Right atrium auricular region (tissue), 2 donors: ENCODE measurements around the gene TMCO4. TPM values are rescaled to one million over a fixed set of nuclear protein-coding genes. Genes with fewer than 3 reads are reported as not detected.

ENCODE experiments used
- DNase-seq: peaks from one replicate; pipeline ENCODE4 v3.0.0-alpha.2; 2019; ENCODE audit warnings: low spot score
- H3K27ac ChIP-seq, 2 donors: fragments of 200-600 bp; sonication (generic); 1 replicate in 1 of 2; 2 replicates in 1 of 2; pipeline ENCODE4 v1.5.1; 2016 to 2019
- H3K27me3 ChIP-seq, 2 donors: fragments of 200-600 bp; sonication (generic); one replicate each; pipeline versions ENCODE4 v1.5.1 to v1.6.0; 2017 to 2019
- H3K36me3 ChIP-seq: fragments of 200-600 bp; sonication (generic); one replicate; pipeline ENCODE4 v1.5.1; 2016
- H3K4me1 ChIP-seq, 2 donors: fragments of 200-600 bp; sonication (generic); one replicate each; pipeline versions ENCODE4 v1.5.1 to v1.6.0; 2017 to 2019
- H3K4me3 ChIP-seq, 2 donors: fragments of 200-600 bp; sonication (generic); 1 replicate in 1 of 2; 2 replicates in 1 of 2; pipeline ENCODE4 v1.5.1; 2017 to 2019; ENCODE audit warnings: mild to moderate bottlenecking in 1 of 2, moderate library complexity in 1 of 2
- H3K9me3 ChIP-seq, 2 donors: fragments of 200-600 bp; sonication (generic); one replicate each; pipeline ENCODE4 v1.5.1; 2019
- CTCF ChIP-seq, 2 donors: fragments of 200-600 bp; sonication (generic); IDR thresholded peaks; one replicate each; pipeline ENCODE4 v1.5.1; 2019; ENCODE audit warnings: antibody characterized with exemption in 2 of 2
- total RNA-seq, 2 donors: library from RNA; depleted of rRNA; stranded (reverse); fragments of >200 nt; gene quantifications; one replicate each; pipeline ENCODE4 v1.1.0, GENCODE V29; 2016

The TMCO4 gene
- total RNA-seq, 2 donors from 2014 or later = 5.7 to 10.7 TPM

- no peaks in the 10 kb centered on the region for H3K36me3 ChIP-seq
- H3K27ac ChIP-seq = no peak overlapping the region
- no peak for TF ChIP-seq CTCF (IDR thresholded peaks at IDR 0.05)
- DNase-seq = no peak
- H3K4me3 ChIP-seq = no peak overlapping the region
- no peaks in the 10 kb centered on the region for H3K9me3 ChIP-seq
- H3K27me3 ChIP-seq = no peaks in the 10 kb centered on the region
- no peaks in the 10 kb centered on the region for H3K4me1 ChIP-seq
Measured at GRCh38 chr1:19678493-19678892, 121.2 kb downstream of the TMCO4 start.

DNA sequence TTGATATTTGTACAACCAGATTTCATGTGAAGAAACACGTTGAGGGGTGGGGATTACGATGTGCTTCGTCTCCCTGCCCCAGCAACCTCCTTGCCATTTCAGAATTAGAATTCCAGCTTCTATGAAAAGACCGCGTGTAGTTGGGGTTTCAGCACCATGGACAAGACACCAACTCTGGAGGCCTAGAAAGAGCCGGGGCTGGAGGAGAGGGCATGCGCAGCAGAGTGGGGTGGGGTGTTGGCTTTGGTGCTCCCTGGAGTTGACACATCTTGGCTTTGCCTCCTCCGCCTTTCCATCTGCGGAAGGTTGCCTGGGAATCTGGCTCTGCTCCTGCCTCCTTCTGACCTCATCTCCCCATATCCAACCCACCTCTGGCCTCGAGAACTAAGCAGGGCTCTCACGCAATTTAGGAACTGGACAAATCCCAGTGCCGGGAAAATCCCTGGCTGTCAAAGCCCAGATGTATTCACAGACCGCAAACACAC is 123.2 kb downstream of the TMCO4 start:
- H3K27ac ChIP-seq = no peak overlapping the region
- no peaks in the 10 kb centered on the region for H3K36me3 ChIP-seq
- H3K9me3 ChIP-seq = no peaks in the 10 kb centered on the region
- no peak overlapping the region for H3K4me3 ChIP-seq
- H3K27me3 ChIP-seq = no peaks in the 10 kb centered on the region
- H3K4me1 ChIP-seq = no peaks in the 10 kb centered on the region
- peak; percentile 78 for DNase-seq
- no peak for TF ChIP-seq CTCF (IDR thresholded peaks at IDR 0.05)

DNA sequence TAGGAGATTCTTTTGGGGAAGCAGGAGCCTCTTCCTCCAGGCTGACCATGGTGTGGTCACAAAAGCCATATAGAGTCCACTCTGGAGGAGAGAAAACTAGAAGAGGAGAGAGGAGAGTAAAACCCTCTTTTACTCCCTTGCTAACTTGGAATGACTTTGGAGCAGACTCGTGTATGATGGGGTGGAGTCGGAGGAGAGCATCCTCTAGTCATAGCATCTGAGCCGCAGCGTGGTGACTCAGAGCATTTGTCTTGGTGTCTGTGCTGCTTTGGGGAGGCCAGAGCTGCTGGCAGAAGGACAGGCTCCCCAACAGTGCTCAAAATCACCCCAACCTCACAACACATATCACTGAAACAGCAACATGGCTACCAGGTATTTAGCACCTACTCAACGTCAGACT is 123.9 kb downstream of the TMCO4 start:
- DNase-seq = no peak
- no peaks in the 10 kb centered on the region for H3K36me3 ChIP-seq
- no peaks in the 10 kb centered on the region for H3K27me3 ChIP-seq
- H3K27ac ChIP-seq = no peak overlapping the region
- no peaks in the 10 kb centered on the region for H3K9me3 ChIP-seq
- no peaks in the 10 kb centered on the region for H3K4me1 ChIP-seq
- no peak for TF ChIP-seq CTCF (IDR thresholded peaks at IDR 0.05)
- H3K4me3 ChIP-seq = no peak overlapping the region

GRCh38 chr1:19672237-19672636 is 127.5 kb downstream of the TMCO4 start:
- no peaks in the 10 kb centered on the region for H3K4me1 ChIP-seq
- no peaks in the 10 kb centered on the region for H3K9me3 ChIP-seq
- no peaks in the 10 kb centered on the region for H3K27me3 ChIP-seq
- no peak for DNase-seq
- no peak overlapping the region for H3K4me3 ChIP-seq
- no peak overlapping the region for H3K27ac ChIP-seq
- TF ChIP-seq CTCF (IDR thresholded peaks at IDR 0.05) = no peak
- no peaks in the 10 kb centered on the region for H3K36me3 ChIP-seq

GRCh38 chr1:19670787-19671186 is 128.9 kb downstream of the TMCO4 start:
- no peak overlapping the region for H3K27ac ChIP-seq
- H3K27me3 ChIP-seq = peaks cover 6 to 8% of the 10 kb centered on the region in 2 donors
- H3K9me3 ChIP-seq = no peaks in the 10 kb centered on the region
- H3K36me3 ChIP-seq = no peaks in the 10 kb centered on the region
- DNase-seq = no peak
- peaks cover 0 to 2% of the 10 kb centered on the region in 2 donors for H3K4me1 ChIP-seq
- no peak for TF ChIP-seq CTCF (IDR thresholded peaks at IDR 0.05)
- H3K4me3 ChIP-seq = no peak overlapping the region

GRCh38 chr1:19668888-19669287 is 130.8 kb downstream of the TMCO4 start:
- Histone ChIP-seq H3K27ac (no peak overlapping the region), H3K27me3 (peaks cover 11 to 24% of the 10 kb centered on the region in 2 donors), H3K4me1 (peaks cover 0 to 16% of the 10 kb centered on the region in 2 donors), H3K9me3 (no peaks in the 10 kb centered on the region), H3K4me3 (no peak overlapping the region), H3K36me3 (no peaks in the 10 kb centered on the region)
- no peak for DNase-seq
- TF ChIP-seq CTCF (IDR thresholded peaks at IDR 0.05) = no peak
